Activated B cell treated with CpG ODN at 0.5 μM for 24 hours (primary cell): Measurements from ENCODE around the gene SREK1IP1. TPM values are rescaled to one million over a fixed set of nuclear protein-coding genes. Genes with fewer than 3 reads are reported as not detected.
"Not testable (repeated sequence)": the region's sequence is repeated elsewhere in the genome, so short reads cannot be mapped to it uniquely, and the experiment has no call there.

ENCODE experiments used
- ATAC-seq: fragments of 200-7000 bp; cut with Tn5 transposase; one replicate; pipeline ENCODE4 v1.10.0; 2021; ENCODE audit warnings: low read depth, mild to moderate bottlenecking, moderate library complexity
- CTCF ChIA-PET: fragments of 350-600 bp; sonication (Branson Sonifier 250); formaldehyde crosslinking; loops from one replicate; lab custom pipeline; 2021; ENCODE audit warnings: antibody characterized with exemption; lab: Charles Lee
- POLR2A ChIA-PET: fragments of 350-600 bp; sonication (Branson Sonifier 250); formaldehyde crosslinking; loops from one replicate; lab custom pipeline; 2021; ENCODE audit warnings: antibody characterized with exemption; lab: Charles Lee
- DNase-seq: peaks from one replicate; pipeline ENCODE4 v3.0.0; 2022
- H3K27ac Mint-ChIP-seq: one replicate; pipeline ENCODE4 v1.8.0; 2020; ENCODE audit warnings: mixed read lengths
- H3K27me3 Mint-ChIP-seq: one replicate; pipeline ENCODE4 v1.8.0; 2021; ENCODE audit warnings: mixed read lengths
- H3K36me3 Mint-ChIP-seq: one replicate; pipeline ENCODE4 v1.8.0; 2021; ENCODE audit warnings: low read depth, mixed read lengths
- H3K4me1 Mint-ChIP-seq: one replicate; pipeline ENCODE4 v1.8.0; 2021; ENCODE audit warnings: mixed read lengths
- H3K4me3 Mint-ChIP-seq: one replicate; pipeline ENCODE4 v1.8.0; 2020; ENCODE audit warnings: mild to moderate bottlenecking, mixed read lengths
- H3K9me3 Mint-ChIP-seq: one replicate; pipeline ENCODE4 v1.8.0; 2020; ENCODE audit warnings: mixed read lengths
- intact Hi-C: fragments of 100-400 bp; cut with micrococcal nuclease; formaldehyde crosslinking; loops from one replicate; pipeline ENCODE4 v1.15.1; 2024
- total RNA-seq: library from RNA; stranded (reverse); gene quantifications from 2 replicates; pipeline ENCODE4 v1.2.3, GENCODE V29; 2022
- TF ChIP-seq, protein P1 (sequence below): fragments of 200-600 bp; IDR thresholded peaks from one replicate; pipeline ENCODE4 v1.8.0; 2022; ENCODE audit warnings: antibody characterized with exemption, mild to moderate bottlenecking

Gene SREK1IP1
- total RNA-seq, 1 donor from 2014 or later: 21.7 TPM

DNA sequence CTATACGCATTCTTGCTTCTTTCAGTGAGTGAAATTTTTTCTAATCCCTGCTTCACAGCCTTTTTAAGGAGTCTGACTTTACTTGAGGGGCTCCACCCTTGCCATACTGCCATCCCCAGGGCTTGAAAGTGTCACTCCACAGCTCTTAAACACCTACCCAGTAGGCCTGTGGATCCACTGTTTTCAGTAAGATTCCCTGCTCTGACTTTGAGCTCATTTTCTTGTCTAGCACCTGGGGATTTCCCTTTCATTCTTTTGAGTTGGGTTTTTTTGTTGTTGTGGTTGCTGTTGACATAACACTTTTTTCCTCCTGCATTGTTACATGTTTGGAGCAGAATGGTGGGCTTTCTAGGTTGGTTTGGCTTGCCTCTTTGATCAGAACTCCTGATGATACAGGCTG is 23.6 kb downstream of the SREK1IP1 start:
- Mint-ChIP-seq H3K36me3 (peaks cover 21% of the 10 kb centered on the region), H3K27ac (no peak overlapping the region), H3K4me3 (no peak overlapping the region), H3K9me3 (no peaks in the 10 kb centered on the region), H3K4me1 (no peaks in the 10 kb centered on the region), H3K27me3 (no peaks in the 10 kb centered on the region)
- ChIA-PET POLR2A (no interaction called here), CTCF (no interaction called here)
- intact Hi-C loops: no loop called here
- ATAC-seq: no peak
- no peak for DNase-seq
- TF ChIP-seq, protein P1, sequence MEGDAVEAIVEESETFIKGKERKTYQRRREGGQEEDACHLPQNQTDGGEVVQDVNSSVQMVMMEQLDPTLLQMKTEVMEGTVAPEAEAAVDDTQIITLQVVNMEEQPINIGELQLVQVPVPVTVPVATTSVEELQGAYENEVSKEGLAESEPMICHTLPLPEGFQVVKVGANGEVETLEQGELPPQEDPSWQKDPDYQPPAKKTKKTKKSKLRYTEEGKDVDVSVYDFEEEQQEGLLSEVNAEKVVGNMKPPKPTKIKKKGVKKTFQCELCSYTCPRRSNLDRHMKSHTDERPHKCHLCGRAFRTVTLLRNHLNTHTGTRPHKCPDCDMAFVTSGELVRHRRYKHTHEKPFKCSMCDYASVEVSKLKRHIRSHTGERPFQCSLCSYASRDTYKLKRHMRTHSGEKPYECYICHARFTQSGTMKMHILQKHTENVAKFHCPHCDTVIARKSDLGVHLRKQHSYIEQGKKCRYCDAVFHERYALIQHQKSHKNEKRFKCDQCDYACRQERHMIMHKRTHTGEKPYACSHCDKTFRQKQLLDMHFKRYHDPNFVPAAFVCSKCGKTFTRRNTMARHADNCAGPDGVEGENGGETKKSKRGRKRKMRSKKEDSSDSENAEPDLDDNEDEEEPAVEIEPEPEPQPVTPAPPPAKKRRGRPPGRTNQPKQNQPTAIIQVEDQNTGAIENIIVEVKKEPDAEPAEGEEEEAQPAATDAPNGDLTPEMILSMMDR: no peak

- no peaks in the 10 kb centered on the region for H3K4me1 Mint-ChIP-seq
- no peak overlapping the region for H3K4me3 Mint-ChIP-seq
- intact Hi-C loops: no loop called here
- POLR2A ChIA-PET: no interaction called here
- no peak overlapping the region for H3K27ac Mint-ChIP-seq
- H3K9me3 Mint-ChIP-seq: no peaks in the 10 kb centered on the region
- DNase-seq (no peak), ATAC-seq (no peak)
- no peaks in the 10 kb centered on the region for H3K27me3 Mint-ChIP-seq
- CTCF ChIA-PET: no interaction called here
- TF ChIP-seq, protein P1: no peak
- peaks cover 35% of the 10 kb centered on the region for H3K36me3 Mint-ChIP-seq
Measured at GRCh38 chr5:64742821-64743220, 25.7 kb downstream of the SREK1IP1 start.

- intact Hi-C loops: no loop called here
- H3K9me3 Mint-ChIP-seq: no peaks in the 10 kb centered on the region
- no peak overlapping the region for H3K4me3 Mint-ChIP-seq
- no peaks in the 10 kb centered on the region for H3K4me1 Mint-ChIP-seq
- DNase-seq (no peak), ATAC-seq (no peak)
- CTCF ChIA-PET: no interaction called here
- no peaks in the 10 kb centered on the region for H3K27me3 Mint-ChIP-seq
- TF ChIP-seq, protein P1: no peak
- POLR2A ChIA-PET: no interaction called here
- H3K27ac Mint-ChIP-seq: no peak overlapping the region
- peaks cover 35% of the 10 kb centered on the region for H3K36me3 Mint-ChIP-seq
Measured at GRCh38 chr5:64742411-64742810, 26.1 kb downstream of the SREK1IP1 start.

GRCh38 chr5:64727150-64727549 is 41.3 kb downstream of the SREK1IP1 start:
- Mint-ChIP-seq H3K27ac (no peak overlapping the region), H3K9me3 (no peaks in the 10 kb centered on the region), H3K36me3 (peaks cover 59% of the 10 kb centered on the region), H3K4me3 (no peak overlapping the region), H3K27me3 (no peaks in the 10 kb centered on the region), H3K4me1 (no peaks in the 10 kb centered on the region)
- ATAC-seq (no peak), DNase-seq (no peak)
- TF ChIP-seq, protein P1: no peak
- POLR2A ChIA-PET: interaction anchor here (0.7 kb wide), 1 partner anchor 41 kb away, joined by 7 read pairs; no protein-coding TSS in a partner anchor
- intact Hi-C loops: no loop called here
- CTCF ChIA-PET: no interaction called here

DNA sequence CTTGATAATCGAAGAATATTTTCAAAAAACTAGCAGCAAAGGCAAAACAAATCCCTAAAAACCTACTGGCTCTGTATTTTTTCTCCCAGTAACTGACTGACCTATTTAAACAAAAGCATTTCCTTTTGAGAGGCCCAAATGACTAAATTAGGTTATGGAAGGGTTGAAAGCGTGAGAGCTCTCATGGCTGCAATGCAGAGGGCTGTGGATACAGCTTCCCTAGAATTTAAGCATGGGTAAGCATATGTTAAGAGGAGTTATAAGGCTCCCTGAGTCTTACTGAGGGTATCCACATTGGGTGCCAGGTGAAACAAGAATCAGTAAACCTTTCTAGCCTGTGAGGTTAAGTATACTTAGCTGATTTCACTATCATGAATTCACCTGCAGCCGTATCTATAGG is 45.9 kb downstream of the SREK1IP1 start:
- no peaks in the 10 kb centered on the region for H3K9me3 Mint-ChIP-seq
- DNase-seq (no peak), ATAC-seq (no peak)
- no peaks in the 10 kb centered on the region for H3K27me3 Mint-ChIP-seq
- intact Hi-C loops: no loop called here
- TF ChIP-seq, protein P1: no peak
- no peaks in the 10 kb centered on the region for H3K4me1 Mint-ChIP-seq
- CTCF ChIA-PET: no interaction called here
- no peak overlapping the region for H3K27ac Mint-ChIP-seq
- peaks cover 34% of the 10 kb centered on the region for H3K36me3 Mint-ChIP-seq
- POLR2A ChIA-PET: no interaction called here
- H3K4me3 Mint-ChIP-seq: no peak overlapping the region

GRCh38 chr5:64714495-64714894 is 54.0 kb downstream of the SREK1IP1 start:
- DNase-seq, H3K27me3 Mint-ChIP-seq, ATAC-seq, intact Hi-C loops, H3K9me3 Mint-ChIP-seq, H3K4me3 Mint-ChIP-seq, H3K36me3 Mint-ChIP-seq, H3K4me1 Mint-ChIP-seq, CTCF ChIA-PET, H3K27ac Mint-ChIP-seq, POLR2A ChIA-PET: not testable (repeated sequence)
